Skeletal muscle tissue (tissue), 4 donors: ENCODE measurements around the gene CDH5. TPM values are rescaled to one million over a fixed set of nuclear protein-coding genes. Genes with fewer than 3 reads are reported as not detected.
A peak's percentile ranks its signal among the peaks of the same experiment; 100 is the strongest.

Experiments used
- H3K27ac ChIP-seq: one replicate; pipeline ENCODE4 v1.7.0; 2013; ENCODE audit warnings: mild to moderate bottlenecking, low read depth, low read length, inconsistent platforms
- H3K27me3 ChIP-seq, 3 donors: one replicate each; pipeline ENCODE4 v1.7.0; 2013; ENCODE audit warnings: low read length in 3 of 3; ENCODE audit not compliant: control insufficient read depth in 3 of 3, insufficient read depth in 3 of 3
- H3K36me3 ChIP-seq, 3 donors: one replicate each; pipeline ENCODE4 v1.7.0; 2013; ENCODE audit warnings: low read length in 3 of 3; ENCODE audit not compliant: control insufficient read depth in 3 of 3, insufficient read depth in 3 of 3
- H3K4me1 ChIP-seq, 3 donors: one replicate each; pipeline ENCODE4 v1.7.0; 2013; ENCODE audit warnings: low read length in 3 of 3, mild to moderate bottlenecking in 3 of 3; ENCODE audit not compliant: control insufficient read depth in 3 of 3, insufficient read depth in 3 of 3
- H3K4me3 ChIP-seq, 3 donors: one replicate each; pipeline ENCODE4 v1.7.0; 2013; ENCODE audit warnings: low read length in 3 of 3
- H3K9ac ChIP-seq, 3 donors: one replicate each; pipeline ENCODE4 v1.7.0; 2013; ENCODE audit warnings: low read length in 3 of 3, mild to moderate bottlenecking in 3 of 3, moderate library complexity in 2 of 3, low read depth in 1 of 3
- H3K9me3 ChIP-seq, 3 donors: one replicate each; pipeline ENCODE4 v1.7.0; 2013; ENCODE audit warnings: low read length in 3 of 3; ENCODE audit not compliant: control insufficient read depth in 3 of 3
- total RNA-seq: library from RNA; depleted of rRNA; stranded (reverse); fragments of >200 nt; gene quantifications from one replicate; pipeline ENCODE4 v1.2.3, GENCODE V29; 2014
- donor health status: Osteomylitis.

Gene CDH5
- total RNA-seq, 1 donor from 2014 or later: 42.8 TPM

- Histone ChIP-seq H3K27ac (no peak overlapping the region), H3K4me3 (no peak overlapping the region), H3K27me3 (peaks cover 7 to 34% (median 16%) of the 10 kb centered on the region in 3 donors)
Measured at GRCh38 chr16:66401610-66402009, 35.1 kb downstream of the CDH5 start.

GRCh38 chr16:66402166-66402565, 35.7 kb downstream of the CDH5 start:
- peaks cover 13 to 34% (median 21%) of the 10 kb centered on the region in 3 donors for H3K27me3 ChIP-seq
- peaks cover 0 to 7% (median 4%) of the 10 kb centered on the region in 3 donors for H3K36me3 ChIP-seq
- no peak overlapping the region for H3K27ac ChIP-seq
- no peak overlapping the region for H3K4me3 ChIP-seq
- no peak overlapping the region for H3K9ac ChIP-seq
- peaks cover 0 to 6% (median 2%) of the 10 kb centered on the region in 3 donors for H3K9me3 ChIP-seq
- peaks cover 14 to 18% (median 17%) of the 10 kb centered on the region in 3 donors for H3K4me1 ChIP-seq

More at GRCh38 chr16:66401610-66402009, 35.1 kb downstream of the CDH5 start:
- peaks cover 8 to 12% (median 12%) of the 10 kb centered on the region in 3 donors for H3K4me1 ChIP-seq
- no peak overlapping the region for H3K9ac ChIP-seq
- peaks cover 0 to 6% (median 2%) of the 10 kb centered on the region in 3 donors for H3K9me3 ChIP-seq
- peaks cover 0 to 7% (median 4%) of the 10 kb centered on the region in 3 donors for H3K36me3 ChIP-seq

- H3K27me3 ChIP-seq: peaks cover 14 to 34% (median 21%) of the 10 kb centered on the region in 3 donors
- no peak overlapping the region for H3K27ac ChIP-seq
- H3K9me3 ChIP-seq: peaks cover 0 to 6% (median 2%) of the 10 kb centered on the region in 3 donors
- H3K9ac ChIP-seq: no peak overlapping the region
- H3K36me3 ChIP-seq: peaks cover 0 to 7% (median 4%) of the 10 kb centered on the region in 3 donors
- no peak overlapping the region for H3K4me3 ChIP-seq
- H3K4me1 ChIP-seq: peaks cover 14 to 18% (median 17%) of the 10 kb centered on the region in 3 donors
Measured at GRCh38 chr16:66402591-66403230, 36.2 kb downstream of the CDH5 start.

GRCh38 chr16:66403531-66404145, 37.1 kb downstream of the CDH5 start:
- Histone ChIP-seq H3K27ac (no peak overlapping the region), H3K36me3 (peaks cover 0 to 7% (median 4%) of the 10 kb centered on the region in 3 donors), H3K9ac (no peak overlapping the region), H3K9me3 (peaks cover 0 to 6% (median 2%) of the 10 kb centered on the region in 3 donors), H3K27me3 (peaks cover 14 to 34% (median 21%) of the 10 kb centered on the region in 3 donors), H3K4me1 (peaks cover 14 to 19% (median 16%) of the 10 kb centered on the region in 3 donors), H3K4me3 (no peak overlapping the region)

- peaks cover 14 to 29% (median 21%) of the 10 kb centered on the region in 3 donors for H3K27me3 ChIP-seq
- H3K4me3 ChIP-seq: no peak overlapping the region
- peaks cover 0 to 7% (median 4%) of the 10 kb centered on the region in 3 donors for H3K36me3 ChIP-seq
- H3K27ac ChIP-seq: no peak overlapping the region
- peaks cover 14 to 19% (median 16%) of the 10 kb centered on the region in 3 donors for H3K4me1 ChIP-seq
- H3K9ac ChIP-seq: no peak overlapping the region
- H3K9me3 ChIP-seq: peaks cover 0 to 6% (median 2%) of the 10 kb centered on the region in 3 donors
Measured at GRCh38 chr16:66405057-66405783, 38.7 kb downstream of the CDH5 start.

- peak overlapping the region; percentile 68 to 78 (median 75) for H3K4me3 ChIP-seq
- peaks cover 0 to 6% (median 2%) of the 10 kb centered on the region in 3 donors for H3K9me3 ChIP-seq
- H3K9ac ChIP-seq: peak overlapping the region in 2 of 3 donors; percentile 60 to 70
- no peak overlapping the region for H3K27ac ChIP-seq
- peaks cover 7 to 11% (median 10%) of the 10 kb centered on the region in 3 donors for H3K4me1 ChIP-seq
- peaks cover 14 to 22% (median 16%) of the 10 kb centered on the region in 3 donors for H3K27me3 ChIP-seq
- peaks cover 0 to 4% (median 3%) of the 10 kb centered on the region in 3 donors for H3K36me3 ChIP-seq
Measured at GRCh38 chr16:66406534-66407221, 40.2 kb downstream of the CDH5 start.

GRCh38 chr16:66408163-66409048, 41.9 kb downstream of the CDH5 start:
- no peak overlapping the region for H3K27ac ChIP-seq
- no peak overlapping the region for H3K4me3 ChIP-seq

GRCh38 chr16:66409156-66409555, 42.7 kb downstream of the CDH5 start:
- no peak overlapping the region for H3K4me3 ChIP-seq
- no peak overlapping the region for H3K27ac ChIP-seq
- no peak overlapping the region for H3K9ac ChIP-seq

More at GRCh38 chr16:66408163-66409048, 41.9 kb downstream of the CDH5 start:
- Histone ChIP-seq H3K4me1 (peaks cover 7 to 11% (median 10%) of the 10 kb centered on the region in 3 donors), H3K27me3 (peaks cover 14% of the 10 kb centered on the region in 3 donors), H3K9ac (no peak overlapping the region), H3K9me3 (peaks cover 0 to 6% (median 2%) of the 10 kb centered on the region in 3 donors), H3K36me3 (peaks cover 0 to 4% (median 3%) of the 10 kb centered on the region in 3 donors)

More at GRCh38 chr16:66409156-66409555, 42.7 kb downstream of the CDH5 start:
- Histone ChIP-seq H3K4me1 (peaks cover 7 to 11% (median 10%) of the 10 kb centered on the region in 3 donors), H3K9me3 (peaks cover 0 to 6% (median 2%) of the 10 kb centered on the region in 3 donors), H3K36me3 (no peaks in the 10 kb centered on the region), H3K27me3 (peaks cover 12 to 14% (median 13%) of the 10 kb centered on the region in 3 donors)
